Liver (tissue), 9 donors: ENCODE data around the gene DPM3. TPM values are rescaled to one million over a fixed set of nuclear protein-coding genes. Genes with fewer than 3 reads are reported as not detected.

Experiments
- DNase-seq: peaks from one replicate; pipeline ENCODE4 v3.0.0-alpha.2; 2017; ENCODE audit warnings: low spot score
- H3K27ac ChIP-seq, 2 donors: one replicate each; pipeline ENCODE4 v1.7.0; 2013; ENCODE audit warnings: inconsistent platforms in 2 of 2, low read length in 2 of 2, control low read depth in 1 of 2, low read depth in 1 of 2, mild to moderate bottlenecking in 1 of 2
- H3K27me3 ChIP-seq, 4 donors: one replicate each; pipeline versions ENCODE4 v1.6.1 to v1.7.0; 2013; ENCODE audit warnings: low read length in 3 of 4, inconsistent platforms in 1 of 4, mild to moderate bottlenecking in 1 of 4, moderate library complexity in 1 of 4; ENCODE audit not compliant: control insufficient read depth in 4 of 4, insufficient read depth in 4 of 4
- H3K36me3 ChIP-seq, 4 donors: one replicate each; pipeline versions ENCODE4 v1.6.1 to v1.7.0; 2013; ENCODE audit warnings: low read length in 3 of 4, mild to moderate bottlenecking in 3 of 4, low read depth in 1 of 4, moderate library complexity in 1 of 4; ENCODE audit not compliant: control insufficient read depth in 4 of 4, insufficient read depth in 3 of 4
- H3K4me1 ChIP-seq, 4 donors: one replicate each; pipeline versions ENCODE4 v1.6.1 to v1.7.0; 2013; ENCODE audit warnings: low read length in 3 of 4, mild to moderate bottlenecking in 3 of 4, moderate library complexity in 1 of 4; ENCODE audit not compliant: control insufficient read depth in 4 of 4, insufficient read depth in 4 of 4
- H3K4me3 ChIP-seq, 3 donors: one replicate each; pipeline versions ENCODE4 v1.6.1 to v1.7.0; 2013; ENCODE audit warnings: low read length in 3 of 3, control low read depth in 1 of 3, low read depth in 1 of 3, mild to moderate bottlenecking in 1 of 3
- H3K9ac ChIP-seq, 2 donors: one replicate each; pipeline ENCODE4 v1.7.0; 2013; ENCODE audit warnings: low read length in 2 of 2, mild to moderate bottlenecking in 2 of 2, moderate library complexity in 2 of 2, control low read depth in 1 of 2, low read depth in 1 of 2
- H3K9me3 ChIP-seq, 4 donors: one replicate each; pipeline versions ENCODE4 v1.6.1 to v1.7.0; 2013; ENCODE audit warnings: low read length in 3 of 4; ENCODE audit not compliant: control insufficient read depth in 4 of 4
- ATF3 ChIP-seq: IDR thresholded peaks from 2 replicates; pipeline ENCODE4 v1.6.1; 2016; ENCODE audit warnings: antibody characterized with exemption
- CTCF ChIP-seq: fragments of 150-350 bp; IDR thresholded peaks from 2 replicates; pipeline ENCODE4 v1.5.1; 2017; ENCODE audit warnings: improper control_type of control experiment, low read depth, low read length; ENCODE audit not compliant: missing input control
- EGR1 ChIP-seq, 2 donors: IDR thresholded peaks; 2 replicates each; pipeline ENCODE4 v1.6.1; 2016 to 2018; ENCODE audit warnings: antibody characterized with exemption in 2 of 2, low read depth in 2 of 2
- FOXA1 ChIP-seq: IDR thresholded peaks from 2 replicates; pipeline ENCODE4 v1.6.1; 2016; ENCODE audit warnings: antibody characterized with exemption
- FOXA2 ChIP-seq: IDR thresholded peaks from 2 replicates; pipeline ENCODE4 v1.6.1; 2016; ENCODE audit warnings: antibody characterized with exemption
- HNF4A ChIP-seq, 2 donors: conservative IDR thresholded peaks; 2 replicates each; pipeline ENCODE4 v1.6.1; 2016; ENCODE audit warnings: antibody characterized with exemption in 2 of 2, mild to moderate bottlenecking in 2 of 2
- HNF4G ChIP-seq: IDR thresholded peaks from 2 replicates; pipeline ENCODE4 v1.6.1; 2016; ENCODE audit warnings: antibody characterized with exemption
- JUND ChIP-seq, 2 donors: IDR thresholded peaks; 2 replicates each; pipeline ENCODE4 v1.6.1; 2016; ENCODE audit warnings: antibody characterized with exemption in 2 of 2
- MAX ChIP-seq: IDR thresholded peaks from 2 replicates; pipeline ENCODE4 v1.6.1; 2016; ENCODE audit warnings: antibody characterized with exemption
- NR2F2 ChIP-seq: IDR thresholded peaks from 2 replicates; pipeline ENCODE4 v1.6.1; 2016; ENCODE audit warnings: antibody characterized with exemption
- RAD21 ChIP-seq, 2 donors: IDR thresholded peaks; 2 replicates each; pipeline ENCODE4 v1.6.1; 2016; ENCODE audit warnings: antibody characterized with exemption in 2 of 2, mild to moderate bottlenecking in 2 of 2
- REST ChIP-seq: IDR thresholded peaks from 2 replicates; pipeline ENCODE4 v1.6.1; 2016; ENCODE audit warnings: antibody characterized with exemption, mild to moderate bottlenecking
- RXRA ChIP-seq, 2 donors: IDR thresholded peaks; 2 replicates each; pipeline ENCODE4 v1.6.1; 2017 to 2018; ENCODE audit warnings: antibody characterized with exemption in 2 of 2, mild to moderate bottlenecking in 1 of 2
- SP1 ChIP-seq: IDR thresholded peaks from 2 replicates; pipeline ENCODE4 v1.6.1; 2018; ENCODE audit warnings: antibody characterized with exemption, mild to moderate bottlenecking
- TAF1 ChIP-seq: conservative IDR thresholded peaks from 2 replicates; pipeline ENCODE4 v1.6.1; 2016; ENCODE audit warnings: antibody characterized with exemption, mild to moderate bottlenecking
- YY1 ChIP-seq: IDR thresholded peaks from 2 replicates; pipeline ENCODE4 v1.6.1; 2016; ENCODE audit warnings: antibody characterized with exemption, mild to moderate bottlenecking
- ZBTB33 ChIP-seq: IDR thresholded peaks from 2 replicates; pipeline ENCODE4 v1.6.1; 2016; ENCODE audit warnings: antibody characterized with exemption
- WGBS: extraction: QIAGEN DNeasy Blood & Tissue Kit; methylation state at CpG from one replicate; pipeline ENCODE4 v1.1.7; 2013; 5-methylcytosine and 5-hydroxymethylcytosine counted together
- polyA plus RNA-seq, 2 donors: library from polyadenylated mRNA; stranded (reverse) in 1 of 2; unstranded in 1 of 2; fragments of 200-250 nt in 1 of 2; fragments of >200 nt in 1 of 2; fragmentation: Nextera tagmentation in 1 of 2; extraction: Ambion mirVana in 1 of 2; gene quantifications; one replicate each; pipeline versions ENCODE4 v1.2.1 to v1.2.3, GENCODE V29; 2013 to 2015
- total RNA-seq, 2 donors: library from RNA; depleted of rRNA; stranded (reverse); fragments of >200 nt; gene quantifications; one replicate each; pipeline ENCODE4 v1.2.3, GENCODE V29; 2014
- donor health status: healthy.
- donor health status: healthy.
- donor health status: healthy.
- donor health status: healthy.
- donor health status: healthy.

Gene DPM3
- total and polyA plus RNA-seq, 4 donors = 27.3 to 134 (median 69.1) TPM

- Histone ChIP-seq H3K4me1 (peaks cover 0 to 4% (median 0%) of the 10 kb centered on the region in 4 donors), H3K27ac (no peak overlapping the region), H3K4me3 (no peak overlapping the region), H3K27me3 (no peaks in the 10 kb centered on the region), H3K36me3 (no peaks in the 10 kb centered on the region), H3K9ac (no peak overlapping the region), H3K9me3 (no peaks in the 10 kb centered on the region)
- DNase-seq = no peak
- TF ChIP-seq EGR1 (IDR thresholded peaks at IDR 0.05; ENCODE audit: low read depth in 2 of 2) (no peak), FOXA1 (no peak), HNF4G (no peak), ZBTB33 (no peak), NR2F2 (no peak), YY1 (no peak), RAD21 (IDR thresholded peaks at IDR 0.05) (no peak), SP1 (no peak), FOXA2 (no peak), REST (no peak), TAF1 (no peak), RXRA (IDR thresholded peaks at IDR 0.05) (no peak), HNF4A (conservative IDR thresholded peaks at IDR 0.05) (no peak), MAX (no peak), JUND (IDR thresholded peaks at IDR 0.05) (no peak)
- WGBS = 92% methylated on average over 4 of the region's 4 CpGs
Observed at GRCh38 chr1:155184351-155184811, 44.0 kb upstream of the DPM3 start.

- TF ChIP-seq JUND (IDR thresholded peaks at IDR 0.05) = no peak
- no peak for TF ChIP-seq FOXA2
- no peak for TF ChIP-seq FOXA1
- no peak for TF ChIP-seq YY1
- TF ChIP-seq SP1 = no peak
- TF ChIP-seq ZBTB33 = no peak
- TF ChIP-seq TAF1 = no peak
- no peak for TF ChIP-seq ATF3
- no peak for TF ChIP-seq NR2F2
- TF ChIP-seq REST = no peak
- no peak for TF ChIP-seq MAX
- no peak for TF ChIP-seq CTCF
- no peak for TF ChIP-seq RXRA (IDR thresholded peaks at IDR 0.05)
- TF ChIP-seq EGR1 (IDR thresholded peaks at IDR 0.05; ENCODE audit: low read depth in 2 of 2) = no peak
- no peak for TF ChIP-seq RAD21 (IDR thresholded peaks at IDR 0.05)
- Histone ChIP-seq H3K36me3 (no peaks in the 10 kb centered on the region), H3K9ac (no peak overlapping the region), H3K9me3 (no peaks in the 10 kb centered on the region), H3K4me1 (peaks cover 0 to 4% (median 0%) of the 10 kb centered on the region in 4 donors), H3K27me3 (no peaks in the 10 kb centered on the region), H3K27ac (no peak overlapping the region), H3K4me3 (no peak overlapping the region)
- WGBS = 88% methylated on average over 20 of the region's 20 CpGs
- no peak for DNase-seq
Observed at GRCh38 chr1:155183775-155184221, 43.5 kb upstream of the DPM3 start.
